Liver (tissue), 9 donors: ENCODE results near the gene EFCAB14. TPM values are rescaled to one million over a fixed set of nuclear protein-coding genes. Genes with fewer than 3 reads are reported as not detected.

Experiments
- DNase-seq: peaks from one replicate; pipeline ENCODE4 v3.0.0-alpha.2; 2017; ENCODE audit warnings: low spot score
- H3K27ac ChIP-seq, 2 donors: one replicate each; pipeline ENCODE4 v1.7.0; 2013; ENCODE audit warnings: inconsistent platforms in 2 of 2, low read length in 2 of 2, control low read depth in 1 of 2, low read depth in 1 of 2, mild to moderate bottlenecking in 1 of 2
- H3K27me3 ChIP-seq, 4 donors: one replicate each; pipeline versions ENCODE4 v1.6.1 to v1.7.0; 2013; ENCODE audit warnings: low read length in 3 of 4, inconsistent platforms in 1 of 4, mild to moderate bottlenecking in 1 of 4, moderate library complexity in 1 of 4; ENCODE audit not compliant: control insufficient read depth in 4 of 4, insufficient read depth in 4 of 4
- H3K36me3 ChIP-seq, 4 donors: one replicate each; pipeline versions ENCODE4 v1.6.1 to v1.7.0; 2013; ENCODE audit warnings: low read length in 3 of 4, mild to moderate bottlenecking in 3 of 4, low read depth in 1 of 4, moderate library complexity in 1 of 4; ENCODE audit not compliant: control insufficient read depth in 4 of 4, insufficient read depth in 3 of 4
- H3K4me1 ChIP-seq, 4 donors: one replicate each; pipeline versions ENCODE4 v1.6.1 to v1.7.0; 2013; ENCODE audit warnings: low read length in 3 of 4, mild to moderate bottlenecking in 3 of 4, moderate library complexity in 1 of 4; ENCODE audit not compliant: control insufficient read depth in 4 of 4, insufficient read depth in 4 of 4
- H3K4me3 ChIP-seq, 3 donors: one replicate each; pipeline versions ENCODE4 v1.6.1 to v1.7.0; 2013; ENCODE audit warnings: low read length in 3 of 3, control low read depth in 1 of 3, low read depth in 1 of 3, mild to moderate bottlenecking in 1 of 3
- H3K9ac ChIP-seq, 2 donors: one replicate each; pipeline ENCODE4 v1.7.0; 2013; ENCODE audit warnings: low read length in 2 of 2, mild to moderate bottlenecking in 2 of 2, moderate library complexity in 2 of 2, control low read depth in 1 of 2, low read depth in 1 of 2
- H3K9me3 ChIP-seq, 4 donors: one replicate each; pipeline versions ENCODE4 v1.6.1 to v1.7.0; 2013; ENCODE audit warnings: low read length in 3 of 4; ENCODE audit not compliant: control insufficient read depth in 4 of 4
- ATF3 ChIP-seq: IDR thresholded peaks from 2 replicates; pipeline ENCODE4 v1.6.1; 2016; ENCODE audit warnings: antibody characterized with exemption
- CTCF ChIP-seq: fragments of 150-350 bp; IDR thresholded peaks from 2 replicates; pipeline ENCODE4 v1.5.1; 2017; ENCODE audit warnings: improper control_type of control experiment, low read depth, low read length; ENCODE audit not compliant: missing input control
- EGR1 ChIP-seq, 2 donors: IDR thresholded peaks; 2 replicates each; pipeline ENCODE4 v1.6.1; 2016 to 2018; ENCODE audit warnings: antibody characterized with exemption in 2 of 2, low read depth in 2 of 2
- FOXA2 ChIP-seq: IDR thresholded peaks from 2 replicates; pipeline ENCODE4 v1.6.1; 2016; ENCODE audit warnings: antibody characterized with exemption
- GABPA ChIP-seq, 2 donors: IDR thresholded peaks in 1 of 2; conservative IDR thresholded peaks in 1 of 2; 2 replicates each; pipeline ENCODE4 v1.6.1; 2016; ENCODE audit warnings: antibody characterized with exemption in 2 of 2, mild to moderate bottlenecking in 1 of 2, moderate library complexity in 1 of 2
- HNF4A ChIP-seq, 2 donors: conservative IDR thresholded peaks; 2 replicates each; pipeline ENCODE4 v1.6.1; 2016; ENCODE audit warnings: antibody characterized with exemption in 2 of 2, mild to moderate bottlenecking in 2 of 2
- HNF4G ChIP-seq: IDR thresholded peaks from 2 replicates; pipeline ENCODE4 v1.6.1; 2016; ENCODE audit warnings: antibody characterized with exemption
- JUND ChIP-seq, 2 donors: IDR thresholded peaks; 2 replicates each; pipeline ENCODE4 v1.6.1; 2016; ENCODE audit warnings: antibody characterized with exemption in 2 of 2
- MAX ChIP-seq: IDR thresholded peaks from 2 replicates; pipeline ENCODE4 v1.6.1; 2016; ENCODE audit warnings: antibody characterized with exemption
- RAD21 ChIP-seq, 2 donors: IDR thresholded peaks; 2 replicates each; pipeline ENCODE4 v1.6.1; 2016; ENCODE audit warnings: antibody characterized with exemption in 2 of 2, mild to moderate bottlenecking in 2 of 2
- RXRA ChIP-seq, 2 donors: IDR thresholded peaks; 2 replicates each; pipeline ENCODE4 v1.6.1; 2017 to 2018; ENCODE audit warnings: antibody characterized with exemption in 2 of 2, mild to moderate bottlenecking in 1 of 2
- SP1 ChIP-seq: IDR thresholded peaks from 2 replicates; pipeline ENCODE4 v1.6.1; 2018; ENCODE audit warnings: antibody characterized with exemption, mild to moderate bottlenecking
- TAF1 ChIP-seq: conservative IDR thresholded peaks from 2 replicates; pipeline ENCODE4 v1.6.1; 2016; ENCODE audit warnings: antibody characterized with exemption, mild to moderate bottlenecking
- YY1 ChIP-seq: IDR thresholded peaks from 2 replicates; pipeline ENCODE4 v1.6.1; 2016; ENCODE audit warnings: antibody characterized with exemption, mild to moderate bottlenecking
- ZBTB33 ChIP-seq: IDR thresholded peaks from 2 replicates; pipeline ENCODE4 v1.6.1; 2016; ENCODE audit warnings: antibody characterized with exemption
- WGBS: extraction: QIAGEN DNeasy Blood & Tissue Kit; methylation state at CpG from one replicate; pipeline ENCODE4 v1.1.7; 2013; 5-methylcytosine and 5-hydroxymethylcytosine counted together
- polyA plus RNA-seq, 2 donors: library from polyadenylated mRNA; stranded (reverse) in 1 of 2; unstranded in 1 of 2; fragments of 200-250 nt in 1 of 2; fragments of >200 nt in 1 of 2; fragmentation: Nextera tagmentation in 1 of 2; extraction: Ambion mirVana in 1 of 2; gene quantifications; one replicate each; pipeline versions ENCODE4 v1.2.1 to v1.2.3, GENCODE V29; 2013 to 2015
- total RNA-seq, 2 donors: library from RNA; depleted of rRNA; stranded (reverse); fragments of >200 nt; gene quantifications; one replicate each; pipeline ENCODE4 v1.2.3, GENCODE V29; 2014
- donor health status: healthy.
- donor health status: healthy.
- donor health status: healthy.
- donor health status: healthy.
- donor health status: healthy.

EFCAB14 gene
- total and polyA plus RNA-seq, 4 donors, result 14.8 to 34.6 (median 23.7) TPM

GRCh38 chr1:46768445-46768844 is 49.5 kb upstream of the EFCAB14 start:
- Histone ChIP-seq H3K9ac (no peak overlapping the region), H3K36me3 (no peaks in the 10 kb centered on the region), H3K9me3 (peaks cover 10 to 21% (median 19%) of the 10 kb centered on the region in 4 donors), H3K27ac (no peak overlapping the region), H3K4me1 (no peaks in the 10 kb centered on the region), H3K4me3 (no peak overlapping the region), H3K27me3 (no peaks in the 10 kb centered on the region)
- no peak for DNase-seq
- WGBS, result 94% methylated on average over 5 of the region's 5 CpGs
- TF ChIP-seq HNF4G, result no peak
- no peak for TF ChIP-seq JUND (IDR thresholded peaks at IDR 0.05)

GRCh38 chr1:46767649-46768282 is 48.9 kb upstream of the EFCAB14 start:
- H3K4me3 ChIP-seq, result no peak overlapping the region
- H3K36me3 ChIP-seq, result no peaks in the 10 kb centered on the region
- H3K27ac ChIP-seq, result no peak overlapping the region
- H3K9ac ChIP-seq, result no peak overlapping the region
- 75% methylated on average over 4 of the region's 4 CpGs for WGBS
- peaks cover 10 to 21% (median 19%) of the 10 kb centered on the region in 4 donors for H3K9me3 ChIP-seq
- no peaks in the 10 kb centered on the region for H3K4me1 ChIP-seq
- no peak for DNase-seq
- TF ChIP-seq RAD21 (IDR thresholded peaks at IDR 0.05) (no peak), ATF3 (no peak), YY1 (no peak), GABPA (IDR thresholded peaks at IDR 0.05 in 1 of 2, conservative IDR thresholded peaks at IDR 0.05 in 1 of 2) (no peak), SP1 (no peak), HNF4A (conservative IDR thresholded peaks at IDR 0.05) (no peak), RXRA (IDR thresholded peaks at IDR 0.05) (no peak), EGR1 (IDR thresholded peaks at IDR 0.05; ENCODE audit: low read depth in 2 of 2) (no peak), JUND (IDR thresholded peaks at IDR 0.05) (no peak), CTCF (no peak), FOXA2 (no peak), MAX (no peak)
- no peaks in the 10 kb centered on the region for H3K27me3 ChIP-seq

GRCh38 chr1:46764402-46764801 is 45.5 kb upstream of the EFCAB14 start:
- Histone ChIP-seq H3K4me1 (no peaks in the 10 kb centered on the region), H3K27ac (no peak overlapping the region), H3K27me3 (peaks cover 0 to 6% (median 0%) of the 10 kb centered on the region in 4 donors), H3K4me3 (no peak overlapping the region), H3K9me3 (peaks cover 0 to 6% (median 2%) of the 10 kb centered on the region in 4 donors), H3K36me3 (no peaks in the 10 kb centered on the region), H3K9ac (no peak overlapping the region)
- WGBS, result 52% methylated on average over 2 of the region's 2 CpGs
- TF ChIP-seq TAF1, result no peak
- TF ChIP-seq HNF4A (conservative IDR thresholded peaks at IDR 0.05), result no peak
- TF ChIP-seq CTCF, result no peak
- TF ChIP-seq GABPA (IDR thresholded peaks at IDR 0.05 in 1 of 2, conservative IDR thresholded peaks at IDR 0.05 in 1 of 2), result no peak
- no peak for TF ChIP-seq ZBTB33
- no peak for DNase-seq
